Esophagus muscularis mucosa (tissue), 4 donors: ENCODE results near the gene BCL11B.

Experiments
- EP300 ChIP-seq: sonication (generic); formaldehyde crosslinking; IDR thresholded peaks from one replicate; pipeline ENCODE4 v1.6.1; 2017; ENCODE audit warnings: antibody characterized with exemption
- POLR2A ChIP-seq: fragments of 450-650 bp; IDR thresholded peaks from one replicate; pipeline ENCODE4 v1.6.1; 2017; ENCODE audit warnings: antibody characterized with exemption, moderate library complexity, mild to moderate bottlenecking, low read depth
- TF ChIP-seq, protein P1 (sequence below), 3 experiments: fragments of 200-600 bp in 2 of 3; fragments of 450-650 bp in 1 of 3; sonication (generic) in 2 of 3; IDR thresholded peaks; one replicate each; pipeline ENCODE4 v1.5.1; 2017 to 2019; ENCODE audit warnings: antibody characterized with exemption in 3 of 3, mild to moderate bottlenecking in 2 of 3, moderate library complexity in 1 of 3

GRCh38 chr14:99276482-99276881 lies 4.5 kb upstream of the BCL11B start:
- TF ChIP-seq, protein P1, sequence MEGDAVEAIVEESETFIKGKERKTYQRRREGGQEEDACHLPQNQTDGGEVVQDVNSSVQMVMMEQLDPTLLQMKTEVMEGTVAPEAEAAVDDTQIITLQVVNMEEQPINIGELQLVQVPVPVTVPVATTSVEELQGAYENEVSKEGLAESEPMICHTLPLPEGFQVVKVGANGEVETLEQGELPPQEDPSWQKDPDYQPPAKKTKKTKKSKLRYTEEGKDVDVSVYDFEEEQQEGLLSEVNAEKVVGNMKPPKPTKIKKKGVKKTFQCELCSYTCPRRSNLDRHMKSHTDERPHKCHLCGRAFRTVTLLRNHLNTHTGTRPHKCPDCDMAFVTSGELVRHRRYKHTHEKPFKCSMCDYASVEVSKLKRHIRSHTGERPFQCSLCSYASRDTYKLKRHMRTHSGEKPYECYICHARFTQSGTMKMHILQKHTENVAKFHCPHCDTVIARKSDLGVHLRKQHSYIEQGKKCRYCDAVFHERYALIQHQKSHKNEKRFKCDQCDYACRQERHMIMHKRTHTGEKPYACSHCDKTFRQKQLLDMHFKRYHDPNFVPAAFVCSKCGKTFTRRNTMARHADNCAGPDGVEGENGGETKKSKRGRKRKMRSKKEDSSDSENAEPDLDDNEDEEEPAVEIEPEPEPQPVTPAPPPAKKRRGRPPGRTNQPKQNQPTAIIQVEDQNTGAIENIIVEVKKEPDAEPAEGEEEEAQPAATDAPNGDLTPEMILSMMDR (IDR thresholded peaks at IDR 0.05) = no peak
- TF ChIP-seq POLR2A (no peak), EP300 (no peak)
